Ovary (tissue), 9 donors: ENCODE data around the gene TBC1D19. TPM values are rescaled to one million over a fixed set of nuclear protein-coding genes. Genes with fewer than 3 reads are reported as not detected.
"Not testable (repeated sequence)": the region's sequence is repeated elsewhere in the genome, so short reads cannot be mapped to it uniquely, and the experiment has no call there.

Experiments used
- DNase-seq, 5 donors: peaks; one replicate each; pipeline ENCODE4 v3.0.0-alpha.2; 2019 to 2020
- H3K27ac ChIP-seq, 2 donors: fragments of 200-600 bp; one replicate each; pipeline versions ENCODE4 v1.5.1 to v1.8.0; 2019 to 2022
- H3K27me3 ChIP-seq: fragments of 200-600 bp; one replicate; pipeline ENCODE4 v1.8.0; 2022
- H3K36me3 ChIP-seq: fragments of 200-600 bp; sonication (generic); one replicate; pipeline ENCODE4 v1.5.1; 2019
- H3K4me1 ChIP-seq: one replicate; pipeline ENCODE4 v1.8.1; 2013; ENCODE audit warnings: mild to moderate bottlenecking, moderate library complexity; ENCODE audit not compliant: insufficient read depth
- H3K4me3 ChIP-seq: fragments of 200-600 bp; sonication (generic); one replicate; pipeline ENCODE4 v1.5.1; 2017
- H3K9me3 ChIP-seq, 2 donors: fragments of 200-600 bp in 1 of 2; sonication (generic) in 1 of 2; one replicate each; pipeline versions ENCODE4 v1.5.1 to v1.8.1; 2013 to 2019; ENCODE audit warnings: mild to moderate bottlenecking in 1 of 2, moderate library complexity in 1 of 2
- CTCF ChIP-seq, 3 donors: fragments of 450-650 bp in 2 of 3; fragments of 200-600 bp in 1 of 3; IDR thresholded peaks; one replicate each; pipeline versions ENCODE4 v1.5.1 to v1.8.0; 2016 to 2022; ENCODE audit warnings: antibody characterized with exemption in 3 of 3, mild to moderate bottlenecking in 1 of 3
- EP300 ChIP-seq: sonication (generic); formaldehyde crosslinking; IDR thresholded peaks from one replicate; pipeline ENCODE4 v1.6.1; 2017; ENCODE audit warnings: antibody characterized with exemption
- POLR2A ChIP-seq: fragments of 450-650 bp; IDR thresholded peaks from one replicate; pipeline ENCODE4 v1.6.1; 2017; ENCODE audit warnings: antibody characterized with exemption, mild to moderate bottlenecking, moderate library complexity
- WGBS, 3 donors: extraction: QIAGEN DNeasy Blood & Tissue Kit in 1 of 3; methylation state at CpG; one replicate each; pipeline versions ENCODE4 v1.1.5 to v1.1.7; 2013 to 2017; 5-methylcytosine and 5-hydroxymethylcytosine counted together
- intact Hi-C, 4 donors: fragments of 100-400 bp; cut with DNase I; formaldehyde crosslinking; loops; one replicate each; pipeline versions ENCODE4 v1.11.0 to v1.15.1; 2022 to 2023
- polyA plus RNA-seq, 2 donors: library from polyadenylated mRNA; stranded (reverse); fragments of 200-250 nt in 1 of 2; fragments of 350-450 nt in 1 of 2; fragmentation: Illumina TruSeq in 1 of 2; extraction: RNeasy Lipid Tissue Mini Kit (QIAGEN cat#74804) in 1 of 2; gene quantifications; one replicate each; pipeline ENCODE4 v1.2.3, GENCODE V29; 2013 to 2014
- total RNA-seq, 7 donors: library from RNA; depleted of rRNA in 2 of 7; stranded (reverse); fragments of >200 nt in 2 of 7; fragmentation: NEBNext Ultra II Directional in 3 of 7; extraction: Animal tissue kit (Norgen Biotek cat#: 25700) in 3 of 7; gene quantifications; one replicate each; pipeline versions ENCODE4 v1.1.0 to v1.2.4, GENCODE V29; 2016 to 2023
- donor health status: DM: no; HTN: no; CAD: no; lungs with moderate emphysema.
- donor health status: DM: no; HTN: no; CAD: no.
- donor health status: Bipolar disorder and iron deficiency.
- donor health status: DM: yes; HTN: yes; CAD: no.
- donor health status: DM: no; HTN: no; CAD: no.
- donor health status: DM: yes; HTN: yes; CAD: no.

The TBC1D19 gene
- total and polyA plus RNA-seq, 9 donors, result 6.0 to 25.2 (median 14.8) TPM

GRCh38 chr4:26619784-26620183 is 35.9 kb downstream of the TBC1D19 start:
- intact Hi-C loops, result no loop called here

GRCh38 chr4:26621366-26621765 is 37.5 kb downstream of the TBC1D19 start:
- no peak for DNase-seq

More at GRCh38 chr4:26619784-26620183, 35.9 kb downstream of the TBC1D19 start:
- Histone ChIP-seq H3K27me3 (no peaks in the 10 kb centered on the region), H3K4me1 (no peaks in the 10 kb centered on the region), H3K4me3 (no peak overlapping the region), H3K36me3 (no peaks in the 10 kb centered on the region), H3K27ac (no peak overlapping the region), H3K9me3 (no peaks in the 10 kb centered on the region)
- no peak for DNase-seq
- TF ChIP-seq POLR2A (no peak), CTCF (IDR thresholded peaks at IDR 0.05) (no peak), EP300 (no peak)

GRCh38 chr4:26622913-26623312 is 39.0 kb downstream of the TBC1D19 start:
- DNase-seq, result no peak
- WGBS, 3 donors, result 74 to 82% (median 75%) methylated on average over 2 of the region's 2 CpGs
- no peaks in the 10 kb centered on the region for H3K4me1 ChIP-seq
- intact Hi-C loops, result no loop called here
- H3K27me3 ChIP-seq, result no peaks in the 10 kb centered on the region
- no peaks in the 10 kb centered on the region for H3K9me3 ChIP-seq
- no peak overlapping the region for H3K27ac ChIP-seq
- TF ChIP-seq POLR2A (no peak), CTCF (IDR thresholded peaks at IDR 0.05) (no peak), EP300 (no peak)
- no peak overlapping the region for H3K4me3 ChIP-seq
- no peaks in the 10 kb centered on the region for H3K36me3 ChIP-seq

More at GRCh38 chr4:26621366-26621765, 37.5 kb downstream of the TBC1D19 start:
- Histone ChIP-seq H3K9me3 (no peaks in the 10 kb centered on the region), H3K4me1 (no peaks in the 10 kb centered on the region), H3K36me3 (no peaks in the 10 kb centered on the region), H3K4me3 (no peak overlapping the region), H3K27me3 (no peaks in the 10 kb centered on the region), H3K27ac (no peak overlapping the region)
- no peak for TF ChIP-seq EP300
- TF ChIP-seq POLR2A, result no peak
- TF ChIP-seq CTCF (IDR thresholded peaks at IDR 0.05), result no peak
- 83 to 97% (median 94%) methylated on average over 3 of the region's 3 CpGs for WGBS, 3 donors
- intact Hi-C loops, result no loop called here

- H3K27me3 ChIP-seq, H3K9me3 ChIP-seq, H3K36me3 ChIP-seq, H3K27ac ChIP-seq, intact Hi-C loops, H3K4me1 ChIP-seq, H3K4me3 ChIP-seq, DNase-seq: not testable (repeated sequence)
- WGBS, 3 donors, result 97 to 100% (median 100%) methylated on average over 1 to 2 of the region's 2 CpGs
Observed at GRCh38 chr4:26626658-26627057, 42.8 kb downstream of the TBC1D19 start.

- no peaks in the 10 kb centered on the region for H3K36me3 ChIP-seq
- intact Hi-C loops, result no loop called here
- H3K9me3 ChIP-seq, result no peaks in the 10 kb centered on the region
- H3K27me3 ChIP-seq, result no peaks in the 10 kb centered on the region
- no peak overlapping the region for H3K27ac ChIP-seq
- no peak for DNase-seq
- no peak for TF ChIP-seq EP300
- no peak for TF ChIP-seq POLR2A
- TF ChIP-seq CTCF (IDR thresholded peaks at IDR 0.05), result no peak
- 93 to 97% (median 95%) methylated on average over 1 of the region's 1 CpG for WGBS, 3 donors
- H3K4me3 ChIP-seq, result no peak overlapping the region
- H3K4me1 ChIP-seq, result no peaks in the 10 kb centered on the region
Observed at GRCh38 chr4:26632916-26633315, 49.0 kb downstream of the TBC1D19 start.
